Fibroblast of skin of left biceps (primary cell): ENCODE data around the gene MLLT10.

Experiments
- DNase-seq, 2 experiments: peaks; one replicate each; pipeline ENCODE4 v3.0.0-alpha.2; 2013; ENCODE audit warnings: low read depth in 2 of 2

Gene MLLT10

DNA sequence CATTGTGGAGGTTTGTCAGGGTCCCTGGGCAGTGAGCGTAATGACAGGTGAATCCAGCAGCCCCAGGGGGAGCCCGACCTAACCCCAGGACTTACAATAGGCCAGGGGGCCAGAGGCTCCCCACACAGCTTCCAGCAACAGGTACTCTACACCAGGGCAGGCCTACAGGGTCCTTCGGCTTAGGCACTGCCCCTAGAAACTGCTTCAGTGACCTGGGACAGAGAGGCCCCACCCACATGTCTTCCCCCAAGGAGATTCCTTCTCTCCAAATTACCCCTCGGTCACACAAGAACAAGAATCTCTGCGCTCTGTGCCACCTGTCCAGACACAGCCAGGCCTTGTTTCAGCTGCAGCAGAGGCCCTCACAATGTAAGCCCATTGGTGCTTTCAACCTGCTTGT lies 32.9 kb upstream of the MLLT10 start:
- no peak for DNase-seq

DNA sequence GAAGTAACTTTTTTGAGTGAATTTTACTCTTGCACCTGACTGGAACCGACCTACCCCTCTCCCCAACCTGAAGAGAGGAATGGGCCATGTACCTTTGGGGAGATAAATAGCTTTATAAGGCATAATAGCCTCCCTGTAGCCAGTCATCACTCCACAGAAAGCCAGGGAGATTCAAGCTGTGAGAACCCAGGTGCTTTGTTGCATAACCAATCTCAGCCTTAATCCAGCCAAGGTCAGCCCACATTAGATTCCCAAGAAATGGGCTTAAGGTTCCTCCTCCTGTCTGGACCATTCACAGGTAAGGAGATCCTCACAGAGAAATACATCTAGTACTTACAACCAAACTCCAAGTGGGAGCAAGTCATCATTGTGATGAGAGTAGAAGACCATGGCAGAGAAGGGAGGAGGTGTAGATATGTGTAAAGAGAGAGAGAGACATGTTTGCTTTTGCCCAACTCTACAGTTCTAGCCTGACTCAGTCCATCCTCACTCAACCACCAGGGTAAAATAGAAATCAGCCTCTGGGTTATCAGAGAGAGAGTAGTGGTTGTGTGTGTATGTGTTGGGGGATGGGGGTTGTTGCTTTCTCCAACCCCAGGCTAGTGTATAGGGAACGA lies 32.2 kb upstream of the MLLT10 start:
- no peak for DNase-seq

DNA sequence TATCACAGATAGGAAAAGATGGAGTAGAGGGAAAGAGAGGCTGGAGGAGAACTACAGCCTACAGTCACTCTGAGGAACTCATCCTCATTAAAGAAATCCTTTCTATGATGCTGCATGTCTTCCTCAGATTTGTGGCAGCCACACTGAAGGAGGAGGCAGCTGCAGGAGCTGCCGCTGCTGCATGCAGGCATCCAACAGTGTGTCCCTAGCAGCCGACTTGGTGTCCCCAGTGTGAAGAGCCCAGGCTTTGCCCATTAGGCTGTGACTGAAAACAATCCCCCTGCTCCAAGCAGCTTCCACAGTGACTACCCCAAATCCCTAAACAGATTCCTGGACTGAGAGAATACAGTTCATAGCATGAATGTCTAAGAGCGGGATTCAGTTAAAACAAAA lies 31.7 kb upstream of the MLLT10 start:
- no peak for DNase-seq

DNA sequence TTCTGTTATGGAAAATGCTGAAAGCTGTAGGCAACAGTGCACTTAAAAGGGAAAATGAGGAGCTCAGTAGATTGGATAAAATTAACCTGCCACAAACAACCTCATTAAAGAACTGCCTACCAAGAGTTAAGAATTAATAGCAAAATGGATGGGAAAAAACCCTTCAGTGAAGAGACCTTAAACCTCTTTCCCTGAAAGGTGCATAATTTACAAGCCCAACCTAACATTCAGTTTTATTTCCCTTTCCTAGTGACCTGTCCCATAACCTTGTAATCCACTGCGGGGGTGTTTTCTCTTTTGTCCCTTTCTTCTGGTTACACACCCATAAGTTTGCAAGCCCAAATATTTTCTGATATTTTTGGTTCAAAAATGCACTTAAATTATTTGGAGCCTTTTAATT lies 30.5 kb upstream of the MLLT10 start:
- no peak for DNase-seq

DNA sequence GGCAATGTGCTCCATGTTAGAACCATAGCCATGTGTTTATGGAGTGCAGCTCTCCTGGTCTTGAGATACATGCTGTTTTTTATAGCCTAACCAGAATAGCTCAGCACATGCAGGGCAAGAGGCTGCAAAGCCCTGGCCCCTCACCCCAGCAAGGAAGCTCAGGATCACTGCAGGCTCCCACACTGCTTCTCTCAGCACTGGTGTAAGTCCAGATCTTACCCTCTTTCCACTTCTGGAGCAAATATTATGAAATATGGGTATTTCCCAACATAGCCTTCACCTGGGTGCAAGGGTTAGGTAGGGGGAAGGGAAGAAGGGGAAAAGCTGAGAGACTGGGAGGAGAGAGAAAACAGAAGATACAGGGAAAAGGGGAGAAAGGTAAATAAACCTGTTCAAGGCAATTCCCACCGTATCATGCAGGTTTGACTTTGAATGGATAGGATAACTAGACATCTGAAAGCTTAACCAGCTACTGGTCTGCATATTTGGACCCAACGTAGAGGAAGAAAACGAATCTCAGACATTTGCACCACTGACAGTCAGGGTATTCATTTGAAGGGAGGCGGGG lies 28.2 kb upstream of the MLLT10 start:
- DNase-seq: no peak

DNA sequence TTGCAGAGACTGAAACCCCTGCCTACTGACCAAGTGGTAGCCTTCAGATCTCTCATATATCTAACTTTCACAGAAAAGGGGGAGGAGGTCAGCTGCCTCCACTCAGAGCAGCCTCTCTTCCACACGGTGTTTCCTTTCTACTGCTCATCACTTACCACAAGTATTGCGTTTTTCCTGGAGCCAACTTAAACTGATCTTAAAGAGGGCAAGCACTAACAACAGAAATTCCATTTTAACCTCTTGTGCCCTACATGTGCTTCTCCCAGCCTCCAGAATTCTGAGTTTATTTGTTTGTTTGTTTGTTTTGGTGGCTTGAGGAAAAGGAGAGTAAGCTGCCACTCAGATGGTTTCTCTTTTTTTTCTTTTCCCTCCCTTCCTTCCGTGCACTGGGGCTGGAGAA lies 27.7 kb upstream of the MLLT10 start:
- DNase-seq: no peak

DNA sequence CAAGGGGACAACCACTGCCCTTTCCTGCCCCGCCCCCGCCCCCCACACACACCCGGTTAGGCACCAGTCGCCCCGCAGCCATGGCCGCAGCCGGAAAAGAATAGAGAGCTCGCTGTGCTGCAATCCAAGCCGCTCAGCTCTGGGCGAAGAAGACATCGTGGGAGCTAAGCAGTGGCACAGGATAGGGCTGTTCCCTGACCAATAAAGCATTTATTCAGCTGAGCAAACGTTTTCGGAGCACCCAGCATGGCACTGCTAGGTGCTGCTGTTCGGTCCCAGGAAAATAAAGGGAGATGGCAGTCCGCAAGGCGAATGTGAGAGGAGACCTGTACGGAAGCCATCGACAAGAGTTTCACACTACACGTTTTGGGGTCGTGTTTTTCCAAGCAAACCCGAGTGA lies 26.9 kb upstream of the MLLT10 start:
- DNase-seq: no peak

DNA sequence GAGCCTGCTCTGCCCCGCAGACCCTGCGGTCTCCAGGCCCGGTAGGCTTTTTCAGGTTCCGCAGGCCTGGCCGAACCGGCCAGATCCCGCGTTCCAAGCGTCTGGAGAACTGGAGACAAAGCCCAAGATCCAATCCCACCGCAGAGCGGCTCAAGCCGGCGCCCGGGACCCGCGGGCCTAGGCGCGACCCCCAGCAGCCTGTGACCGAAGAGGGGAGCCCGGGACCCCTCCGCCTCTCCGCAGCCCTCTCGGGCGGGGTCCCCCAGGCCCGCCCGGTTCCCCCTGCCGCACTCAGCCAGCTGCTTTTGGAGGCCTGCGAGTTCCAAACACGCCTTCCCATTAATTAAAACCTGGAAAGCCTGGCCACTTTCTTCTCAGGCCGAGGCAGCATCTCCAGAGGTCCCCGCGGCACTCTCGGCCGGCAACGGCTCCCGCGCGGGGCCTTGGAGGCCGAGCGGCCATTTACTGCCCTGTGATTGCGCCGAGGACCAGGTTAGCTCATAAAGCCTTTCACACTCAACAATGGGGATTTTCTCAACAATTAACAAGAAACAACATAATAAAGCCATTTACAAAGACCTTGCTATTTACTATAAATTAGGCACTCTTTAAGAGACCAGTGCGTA lies 25.2 kb upstream of the MLLT10 start:
- DNase-seq: no peak

DNA sequence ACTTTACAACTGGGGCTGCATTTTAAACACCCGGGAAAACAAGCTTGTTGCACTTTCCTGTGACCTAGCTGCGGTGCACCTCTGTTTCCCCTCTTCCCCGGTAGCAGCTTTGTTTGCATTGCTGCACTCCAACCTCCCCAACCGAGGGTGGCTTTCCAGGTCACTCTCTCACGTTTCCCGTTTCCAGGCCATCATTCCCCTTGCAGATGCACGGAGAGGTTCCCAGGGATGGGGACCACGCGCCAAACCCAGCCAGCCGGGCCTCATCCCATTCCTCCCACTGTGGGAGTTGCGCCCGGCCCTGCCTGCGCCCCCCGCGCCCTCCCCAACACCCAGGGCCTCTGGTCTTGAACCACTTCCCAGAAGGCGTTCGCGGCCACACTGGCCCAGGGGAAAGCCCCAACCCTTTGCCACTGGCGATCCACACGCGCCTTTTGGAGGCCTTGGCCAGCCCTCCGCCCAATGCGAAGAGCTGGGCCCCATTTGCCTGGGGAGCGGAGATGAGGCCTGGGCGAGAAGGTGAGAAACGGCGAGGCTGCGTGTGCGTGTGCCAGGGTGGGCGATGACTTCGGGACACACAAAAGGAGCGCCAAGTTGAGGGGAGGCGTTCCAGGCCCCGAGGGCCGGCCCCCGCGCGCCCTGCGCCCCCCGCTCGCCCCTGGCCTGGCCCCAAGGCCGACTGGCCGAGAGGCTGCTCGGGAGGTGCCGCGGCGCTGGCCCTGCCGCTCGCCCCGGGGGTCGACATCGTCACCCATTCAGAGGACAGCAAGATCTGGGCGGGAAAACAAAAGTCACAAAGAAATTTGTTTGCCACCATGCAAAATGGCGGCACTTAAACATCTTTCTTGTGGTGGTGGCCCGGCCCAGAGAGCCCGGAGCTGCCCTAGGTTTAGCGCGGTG lies 24.4 kb upstream of the MLLT10 start:
- no peak for DNase-seq

DNA sequence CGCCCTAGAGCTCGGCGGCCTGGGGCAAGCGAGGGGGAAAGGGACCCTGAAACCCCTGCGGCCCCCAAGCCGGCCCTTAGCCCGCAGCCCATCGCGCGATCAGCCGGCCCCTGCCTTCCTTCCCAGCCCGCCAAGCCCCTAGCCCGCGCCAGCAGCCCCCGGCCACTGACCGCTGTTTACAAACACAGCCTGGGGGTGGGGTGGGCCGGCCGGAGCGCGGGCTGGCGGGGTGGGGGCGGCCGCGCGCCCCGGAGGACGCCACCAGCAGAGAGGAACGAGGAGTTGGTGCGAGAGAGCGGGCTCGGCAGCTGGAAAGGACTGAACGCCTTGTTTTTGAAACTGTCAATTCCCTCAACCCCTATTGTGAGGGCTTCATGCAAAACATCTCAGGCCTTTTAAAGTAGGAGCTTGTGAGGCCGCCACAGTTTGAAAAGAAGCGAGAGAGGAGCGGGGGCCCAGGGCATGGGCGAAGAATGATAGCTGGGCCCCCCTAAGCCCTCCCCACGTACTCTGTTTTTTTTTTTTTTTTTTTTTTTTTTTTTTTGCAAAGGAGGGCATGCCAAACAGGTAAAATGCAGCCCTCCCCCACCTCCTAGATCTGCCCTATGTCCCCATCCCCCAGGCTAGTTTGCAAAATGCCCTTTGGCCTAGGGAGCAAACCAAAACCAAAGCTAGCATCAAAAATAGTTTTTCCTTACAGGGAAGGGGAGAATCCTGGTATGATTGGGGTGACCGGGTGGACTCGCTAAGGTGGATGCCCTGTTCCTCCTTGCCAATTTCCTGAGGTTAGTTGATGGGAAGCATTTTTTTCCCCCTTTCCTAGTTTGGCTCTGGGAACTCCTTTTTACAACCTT lies 23.6 kb upstream of the MLLT10 start:
- DNase-seq: no peak

DNA sequence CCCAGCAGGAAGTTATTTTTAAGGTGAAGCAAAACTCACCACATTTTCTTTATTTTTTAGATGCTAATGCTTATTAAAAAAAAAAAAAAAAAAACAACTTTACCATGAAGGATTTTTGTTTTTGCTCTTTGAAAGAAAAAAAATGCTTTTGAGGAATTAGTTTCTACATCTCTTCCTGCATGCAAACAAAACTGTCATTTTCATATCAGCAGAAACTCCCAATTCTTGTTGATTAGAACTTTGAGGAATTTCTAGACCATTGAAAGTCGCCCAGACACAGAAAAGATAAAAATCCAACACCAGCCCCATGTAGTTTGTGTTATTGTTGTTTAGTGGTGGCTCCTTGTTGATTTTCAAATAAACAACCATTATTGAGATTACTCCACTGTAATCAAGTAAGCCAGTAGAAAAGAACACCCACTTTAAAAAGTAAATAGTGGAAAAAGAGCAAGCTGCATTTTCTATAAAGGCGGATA lies 22.9 kb upstream of the MLLT10 start:
- DNase-seq: no peak

DNA sequence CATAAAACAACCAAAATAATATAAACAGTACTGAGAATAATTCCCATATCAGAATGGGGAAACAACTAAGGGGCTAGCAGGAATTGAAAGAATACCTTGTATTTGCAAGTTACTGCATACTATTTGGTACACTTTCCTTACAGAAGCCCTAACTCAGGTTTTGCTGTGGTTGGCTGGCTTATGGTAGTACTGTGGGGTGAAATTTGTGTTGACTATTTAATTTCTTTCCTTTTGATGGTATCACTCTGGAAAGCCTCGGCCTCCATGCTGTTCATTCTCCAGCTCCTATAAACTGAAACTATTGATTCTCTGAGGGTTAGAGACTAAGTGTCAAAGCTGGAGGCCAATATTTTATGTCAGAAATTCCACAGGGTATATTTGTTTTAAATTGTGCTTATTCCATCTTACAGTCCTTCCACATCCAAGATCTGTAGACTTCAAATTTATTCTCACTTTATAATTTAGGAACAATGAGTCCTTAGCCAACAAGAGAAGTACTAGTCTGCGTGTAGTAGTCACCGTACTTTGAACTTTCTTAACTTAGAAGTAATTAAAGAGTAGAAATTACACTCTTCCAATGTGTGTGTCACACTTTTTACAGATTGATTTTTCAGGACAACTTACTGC lies 22.0 kb upstream of the MLLT10 start:
- DNase-seq: no peak

DNA sequence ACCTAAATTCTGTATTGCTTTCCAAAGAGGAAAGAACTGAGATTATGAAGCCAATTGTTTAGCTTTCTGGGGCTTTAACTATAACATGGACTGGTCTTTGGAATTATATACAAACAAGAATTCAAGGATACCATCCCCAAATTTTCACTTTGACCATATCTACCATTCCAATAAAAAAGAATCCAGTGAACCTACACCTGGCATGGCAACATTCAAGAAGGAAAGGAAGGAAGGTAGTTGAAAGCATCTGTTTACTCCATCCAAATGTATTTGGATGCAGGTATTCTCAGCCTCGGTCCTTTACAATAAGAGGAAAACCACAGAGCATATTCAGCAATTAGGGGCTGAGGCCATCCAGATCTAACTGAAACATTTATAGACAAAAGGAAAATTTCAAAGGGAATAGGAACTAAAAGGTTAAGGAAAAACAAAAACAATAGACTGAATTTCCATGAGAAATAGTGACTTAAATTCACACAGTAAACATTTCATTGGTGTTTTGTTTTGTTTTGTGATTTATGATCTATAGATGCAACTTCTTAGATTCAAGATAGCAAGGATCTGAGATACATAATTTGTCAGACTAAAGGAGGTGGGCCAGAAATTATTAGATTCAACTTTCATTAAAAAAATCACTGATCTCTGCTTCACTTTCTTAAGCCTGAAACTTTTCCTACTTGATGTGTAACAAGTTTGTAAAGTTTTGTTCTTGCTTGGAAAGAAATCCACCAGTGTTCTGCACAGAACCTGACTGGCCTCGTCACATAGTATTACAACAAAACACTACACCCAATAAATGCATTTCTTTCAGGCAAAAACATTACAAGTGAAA lies 21.2 kb upstream of the MLLT10 start:
- DNase-seq: no peak

DNA sequence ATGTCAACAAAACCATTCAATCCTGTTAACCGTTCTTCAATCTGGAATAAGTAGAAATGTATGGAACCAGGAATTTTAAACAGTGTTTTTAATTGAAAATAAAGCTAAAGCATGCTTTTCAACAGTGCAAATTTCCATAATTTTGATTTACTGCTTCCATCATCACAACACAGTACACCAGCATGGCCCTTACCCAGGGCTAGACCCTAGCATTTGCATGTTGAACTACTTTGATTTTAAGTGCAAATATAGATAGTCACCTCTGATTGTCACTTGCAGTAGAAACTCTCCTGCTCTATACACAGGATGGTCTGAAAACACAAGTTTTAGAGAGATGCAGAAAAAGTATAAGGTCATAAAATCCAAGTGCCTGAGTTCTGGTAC lies 20.6 kb upstream of the MLLT10 start:
- DNase-seq: no peak

DNA sequence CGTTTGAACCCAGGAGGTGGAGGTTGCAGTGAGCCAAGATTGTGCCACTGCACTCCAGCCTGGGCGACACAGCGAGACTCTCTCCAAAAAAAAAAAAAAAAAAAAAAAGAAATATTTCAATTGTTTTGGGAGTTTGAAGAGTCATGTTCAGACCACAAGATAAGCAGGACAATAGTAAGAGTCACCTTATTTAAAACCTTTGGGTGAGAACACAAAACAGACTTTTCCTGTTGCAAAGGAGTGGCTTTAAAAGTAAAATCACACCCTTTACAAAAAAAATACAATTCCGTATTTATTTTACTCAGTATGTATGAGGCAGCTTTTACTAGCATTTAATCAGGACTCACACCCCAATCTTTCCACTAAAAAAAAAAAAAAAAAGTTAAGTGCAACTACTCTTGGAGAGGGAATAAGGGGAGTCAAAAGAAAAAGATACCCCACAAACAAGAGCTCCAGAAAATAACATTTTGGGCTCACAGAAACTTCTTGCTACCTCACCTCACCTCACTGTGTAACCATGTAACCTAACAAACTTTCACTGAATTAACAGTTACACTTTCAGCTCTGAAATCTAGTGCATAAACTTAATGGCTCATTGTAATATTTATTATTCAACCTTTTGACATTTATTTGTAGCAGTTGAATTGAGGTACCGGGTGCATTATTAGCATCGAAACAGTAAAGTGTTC lies 19.8 kb upstream of the MLLT10 start:
- no peak for DNase-seq

DNA sequence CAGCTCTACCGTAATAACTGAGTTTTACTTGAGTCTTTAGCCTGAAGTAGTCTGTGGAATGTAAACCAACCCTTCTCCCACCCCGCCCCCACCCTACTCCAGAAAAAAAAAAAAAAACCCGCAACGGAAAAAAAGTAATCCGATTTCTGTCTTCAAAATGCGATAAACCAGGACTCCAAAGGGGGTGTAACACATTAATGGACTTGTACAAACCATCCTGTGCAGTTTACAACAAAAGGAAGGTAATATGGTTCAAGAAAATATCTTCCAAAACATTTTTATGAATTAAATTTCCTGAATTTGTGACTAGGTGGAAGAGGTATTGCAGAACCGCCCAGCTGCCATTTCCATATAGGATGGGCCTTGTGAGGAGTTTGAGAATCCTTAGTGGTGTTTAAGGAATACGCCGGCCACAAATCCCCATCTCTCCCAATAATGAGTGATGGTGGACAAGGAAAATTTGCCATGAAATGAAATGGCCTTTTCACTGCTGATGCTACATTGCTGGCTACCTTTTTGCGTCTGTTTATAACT lies 19.1 kb upstream of the MLLT10 start:
- no peak for DNase-seq

DNA sequence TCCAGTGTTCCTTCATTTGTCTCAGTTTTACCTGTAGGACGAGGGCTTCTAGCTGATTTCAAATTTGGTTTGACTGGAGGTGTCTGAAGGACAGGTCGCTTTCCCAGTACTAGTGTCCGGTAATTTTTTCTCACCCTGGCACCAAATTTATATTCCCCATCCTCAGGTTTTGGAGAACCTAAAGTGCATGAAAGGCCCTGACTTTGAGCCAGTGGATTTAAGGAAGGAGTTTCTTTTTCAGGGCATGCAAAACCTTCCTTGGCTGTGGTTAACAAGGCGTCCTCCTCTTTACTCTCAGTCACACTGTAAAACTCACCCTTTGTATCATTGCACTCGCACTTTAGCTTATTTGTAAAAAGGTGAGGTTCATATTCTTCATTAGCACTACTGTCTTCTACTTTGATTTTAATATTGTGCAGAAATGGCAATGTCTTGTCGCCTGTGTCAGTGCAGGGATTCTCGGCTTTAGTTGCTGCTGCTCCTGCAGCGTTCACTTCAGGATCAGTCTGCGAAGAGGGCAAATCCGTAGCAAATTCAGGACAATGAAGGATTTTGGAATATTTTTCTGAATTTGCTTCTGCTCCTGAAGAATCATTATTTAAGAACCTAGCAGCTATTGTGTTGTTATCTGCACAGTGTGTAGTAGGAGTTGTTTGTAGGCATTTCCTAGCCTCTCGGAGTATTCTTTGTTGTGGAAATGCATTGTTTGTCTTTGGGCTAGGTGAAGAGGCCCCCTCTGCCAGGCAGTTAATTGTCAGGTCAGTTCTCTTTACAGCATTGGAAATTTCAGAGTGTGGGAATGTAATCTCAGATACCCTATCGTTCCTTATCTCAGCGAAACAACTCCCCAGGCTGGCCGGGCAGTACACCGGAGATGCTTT lies 18.4 kb upstream of the MLLT10 start:
- no peak for DNase-seq
